GM12878 (cell line): ENCODE measurements around the gene FIGNL2. TPM values are rescaled to one million over a fixed set of nuclear protein-coding genes. Genes with fewer than 3 reads are reported as not detected.

ENCODE experiments used
- ATAC-seq: fragments of 200-7000 bp; cut with Tn5 transposase; 3 replicates; pipeline ENCODE4 v1.9.1; 2020; ENCODE audit warnings: mild to moderate bottlenecking, moderate library complexity
- BruUV-seq: library from RNA; stranded (reverse); fragments of 400-500 nt; replicated peaks from 2 replicates; lab custom pipeline; 2021; lab: Mats Ljungman, UMichigan
- CTCF ChIA-PET: fragments of 300-600 bp; sonication (Branson Sonifier 250); formaldehyde crosslinking; extraction: SDS; loops from one replicate; lab custom pipeline; 2021; ENCODE audit warnings: inconsistent platforms; lab: Yijun Ruan, JAX
- POLR2A ChIA-PET: fragments of 350-600 bp; formaldehyde crosslinking; extraction: SDS; loops from one replicate; lab custom pipeline; 2021; ENCODE audit warnings: inconsistent platforms; lab: Charles Lee
- RAD21 ChIA-PET: fragments of 300-600 bp; sonication (Branson Sonifier 250); formaldehyde crosslinking; loops from one replicate; lab custom pipeline; 2023; ENCODE audit warnings: antibody characterized with exemption; ENCODE audit not compliant: unreplicated experiment; lab: Charles Lee
- SMC1A ChIA-PET: fragments of 300-600 bp; sonication (Branson Sonifier 250); formaldehyde crosslinking; loops from one replicate; lab custom pipeline; 2023; ENCODE audit not compliant: unreplicated experiment, uncharacterized antibody; lab: Charles Lee
- DNase-seq: peaks from one replicate; pipeline ENCODE4 v3.0.0-alpha.2; 2011; ENCODE audit warnings: low read depth, low spot score
- FAIRE-seq: peaks from 3 replicates; lab custom pipeline; 2011; peaks lifted over from hg19 to GRCh38; lab: Jason Lieb, UNC
- H2AFZ ChIP-seq: 2 replicates; pipeline ENCODE4 v1.6.0; 2011; ENCODE audit warnings: low read depth, low read length, control low read depth; ENCODE audit not compliant: control insufficient read depth
- H3K27ac ChIP-seq: 2 replicates; pipeline ENCODE4 v1.5.1; 2011; ENCODE audit warnings: control low read depth; ENCODE audit not compliant: control insufficient read depth, insufficient read depth
- H3K27me3 ChIP-seq, 2 experiments: replicated peaks in 1 of 2; 2 replicates each; pipeline versions ENCODE4 v1.6.0 to v1.6.1; 2011; ENCODE audit warnings: low read length in 1 of 2; ENCODE audit not compliant: control insufficient read depth in 2 of 2, insufficient read depth in 2 of 2
- H3K36me3 ChIP-seq, 2 experiments: 2 replicates each; pipeline ENCODE4 v1.5.1; 2011; ENCODE audit warnings: low read length in 1 of 2; ENCODE audit not compliant: control insufficient read depth in 2 of 2, insufficient read depth in 2 of 2
- H3K4me1 ChIP-seq: 2 replicates; pipeline ENCODE4 v1.6.1; 2011; ENCODE audit warnings: mild to moderate bottlenecking, low read length, moderate library complexity, mixed read lengths; ENCODE audit not compliant: control insufficient read depth, insufficient read depth
- H3K4me2 ChIP-seq: 2 replicates; pipeline ENCODE4 v1.6.0; 2011; ENCODE audit warnings: control low read depth; ENCODE audit not compliant: control insufficient read depth, insufficient read depth
- H3K4me3 ChIP-seq: fragments of 200-600 bp; sonication (generic); 2 replicates; pipeline ENCODE4 v1.5.1; 2016
- H3K79me2 ChIP-seq: 2 replicates; pipeline ENCODE4 v1.6.0; 2011; ENCODE audit warnings: low read length; ENCODE audit not compliant: control insufficient read depth, insufficient read depth
- H3K9ac ChIP-seq: 2 replicates; pipeline ENCODE4 v1.8.0; 2011; ENCODE audit warnings: low read length, control low read depth, mixed read lengths; ENCODE audit not compliant: control insufficient read depth, insufficient read depth
- H3K9me3 ChIP-seq: replicated peaks from 3 replicates; pipeline ENCODE4 v1.5.1; 2011; ENCODE audit warnings: mild to moderate bottlenecking, low read length; ENCODE audit not compliant: control insufficient read depth, insufficient read depth
- H4K20me1 ChIP-seq: 2 replicates; pipeline ENCODE4 v1.6.0; 2011; ENCODE audit not compliant: control insufficient read depth, insufficient read depth
- ATF2 ChIP-seq: IDR thresholded peaks from 2 replicates; pipeline ENCODE4 v1.6.1; 2012; ENCODE audit warnings: low read length, inconsistent platforms
- CBX5 ChIP-seq: sonication (generic); IDR thresholded peaks from 2 replicates; pipeline ENCODE4 v1.6.1; 2016; ENCODE audit warnings: low read depth, moderate library complexity, mild to moderate bottlenecking, inconsistent platforms
- EP300 ChIP-seq, 2 experiments: fragments of 150-350 bp in 1 of 2; IDR thresholded peaks; 2 replicates each; pipeline ENCODE4 v1.6.1; 2011 to 2012; ENCODE audit warnings: low read depth in 2 of 2, low read length in 2 of 2, borderline replicate concordance in 1 of 2, improper control_type of control experiment in 1 of 2, inconsistent platforms in 1 of 2; ENCODE audit not compliant: control insufficient read depth in 1 of 2
- FOS ChIP-seq: IDR thresholded peaks from 3 replicates; pipeline ENCODE4 v1.6.1; 2011; ENCODE audit warnings: borderline replicate concordance; ENCODE audit not compliant: insufficient read length; ENCODE audit errors: extremely low read depth
- HSF1 ChIP-seq: fragments of 150-350 bp; IDR thresholded peaks from 2 replicates; pipeline ENCODE4 v1.6.1; 2014; ENCODE audit warnings: mild to moderate bottlenecking, low read depth, low read length
- MEF2A ChIP-seq: IDR thresholded peaks from 2 replicates; pipeline ENCODE4 v1.6.1; 2011; ENCODE audit warnings: low read depth, mild to moderate bottlenecking, low read length, moderate library complexity; ENCODE audit not compliant: insufficient read depth
- MEF2B ChIP-seq: fragments of 450-650 bp; IDR thresholded peaks from 2 replicates; pipeline ENCODE4 v1.6.1; 2018; ENCODE audit warnings: mild to moderate bottlenecking, moderate library complexity; ENCODE audit not compliant: partially characterized antibody, poor library complexity, severe bottlenecking
- RBBP5 ChIP-seq: fragments of 200-600 bp; sonication (generic); conservative IDR thresholded peaks from 2 replicates; pipeline ENCODE4 v1.6.1; 2016
- RELA ChIP-seq: fragments of 450-650 bp; IDR thresholded peaks from 2 replicates; pipeline ENCODE4 v1.8.0; 2014; ENCODE audit warnings: borderline replicate concordance; ENCODE audit not compliant: partially characterized antibody
- ZBTB4 ChIP-seq: fragments of 450-650 bp; formaldehyde crosslinking; IDR thresholded peaks from 2 replicates; pipeline ENCODE4 v1.4.0; 2022; ENCODE audit warnings: mild to moderate bottlenecking, moderate library complexity
- ZNF592 ChIP-seq: fragments of 450-650 bp; IDR thresholded peaks from 2 replicates; pipeline ENCODE4 v1.6.1; 2017; ENCODE audit warnings: mild to moderate bottlenecking, moderate library complexity
- WGBS: methylation state at CpG from one replicate; pipeline ENCODE4 v1.1.6; 2016; ENCODE audit warnings: low lambda C conversion rate; ENCODE audit not compliant: insufficient replicate concordance, insufficient coverage; ENCODE audit errors: missing lambda C conversion rate; 5-methylcytosine and 5-hydroxymethylcytosine counted together
- in situ Hi-C: fragments of 300-500 bp; cut with MboI; formaldehyde crosslinking; loops from 9 replicates; pipeline ENCODE4 v1.14.3; 2018; ENCODE audit warnings: mixed read lengths
- intact Hi-C: fragments of 100-400 bp; cut with micrococcal nuclease; formaldehyde crosslinking; loops from one replicate; pipeline ENCODE4 v1.14.2; 2022; ENCODE audit not compliant: unreplicated experiment
- polyA plus RNA-seq, 11 experiments: library from polyadenylated mRNA; depleted of rRNA in 4 of 11; unstranded in 6 of 11; stranded (reverse) in 5 of 11; fragments of >200 nt; fragmentation: Nextera tagmentation in 4 of 11; fragmentation: Illumina TruSeq in 1 of 11; extraction: Ambion mirVana in 4 of 11; extraction: Trizol in 1 of 11; gene quantifications; 1 replicate in 1 of 11; 2 replicates in 10 of 11; pipeline versions ENCODE4 v1.2.1 to v1.2.3, GENCODE V29; 2011 to 2016; ENCODE audit warnings: inconsistent platforms in 2 of 11, missing spikeins in 2 of 11, low read depth in 1 of 11
- total RNA-seq, 4 experiments: library from RNA; depleted of rRNA in 3 of 4; stranded (reverse); fragments of >200 nt in 3 of 4; fragmentation: Illumina TruSeq in 1 of 4; extraction: Trizol in 1 of 4; gene quantifications; 2 replicates each; pipeline versions ENCODE4 v1.2.1 to v1.2.3, GENCODE V29; 2013 to 2021

FIGNL2 gene
- total and polyA plus RNA-seq, 10 of the 15 experiments (the other 5 are each of a cell fraction or from before 2014, with no cell fraction given), result not detected

GRCh38 chr12:51863933-51864832, 15.7 kb upstream of the FIGNL2 start:
- H2AFZ ChIP-seq, result no peak overlapping the region
- DNase-seq, result no peak
- no peak for TF ChIP-seq ZNF592
- TF ChIP-seq MEF2B, result no peak
- no peak for TF ChIP-seq HSF1
- TF ChIP-seq EP300 (IDR thresholded peaks at IDR 0.05; ENCODE audit: borderline replicate concordance in 1 of 2, control insufficient read depth in 1 of 2, low read depth in 2 of 2, low read length in 2 of 2), result no peak
- no peak for TF ChIP-seq MEF2A
- TF ChIP-seq ZBTB4, result no peak
- TF ChIP-seq CBX5, result no peak
- TF ChIP-seq ATF2, result no peak
- TF ChIP-seq FOS, result no peak
- TF ChIP-seq RBBP5, result no peak
- no peak for TF ChIP-seq RELA

More at GRCh38 chr12:51863933-51864832, 15.7 kb upstream of the FIGNL2 start:
- WGBS, result 14% methylated on average over 48 of the region's 53 CpGs
- H3K27me3 ChIP-seq, result peaks cover 17 to 18% of the 10 kb centered on the region in 2 experiments
- H3K27ac ChIP-seq, result no peak overlapping the region
- no peaks in the 10 kb centered on the region for H4K20me1 ChIP-seq
- no peak overlapping the region for H3K9ac ChIP-seq
- H3K4me1 ChIP-seq, result no peaks in the 10 kb centered on the region
- no peak overlapping the region for H3K4me3 ChIP-seq
- no peaks in the 10 kb centered on the region for H3K9me3 ChIP-seq
- BruUV-seq, result no TSS peak
- FAIRE-seq (no peak), ATAC-seq (no peak)
- no peaks in the 10 kb centered on the region for H3K79me2 ChIP-seq
- ChIA-PET POLR2A (no interaction called here), RAD21 (interaction anchor here (1.1 kb wide), 1 partner anchor 11 kb away, joined by 3 read pairs; no protein-coding TSS in a partner anchor), SMC1A (no interaction called here), CTCF (no interaction called here)
- no peaks in the 10 kb centered on the region for H3K36me3 ChIP-seq
- in situ Hi-C loops, result no loop called here
- H3K4me2 ChIP-seq, result no peak overlapping the region
- intact Hi-C loops, result no loop called here
